IMR-90 (cell line): Measurements from ENCODE around the gene DGKD. TPM values are rescaled to one million over a fixed set of nuclear protein-coding genes. Genes with fewer than 3 reads are reported as not detected.

Source experiments
- ATAC-seq: fragments of 200-7000 bp; cut with Tn5 transposase; 2 replicates; pipeline ENCODE4 v1.9.1; 2020; ENCODE audit warnings: low read depth, mild to moderate bottlenecking, moderate library complexity
- BruUV-seq: library from RNA; stranded (reverse); fragments of 400-500 nt; replicated peaks from 2 replicates; lab custom pipeline; 2021; lab: Mats Ljungman, UMichigan
- CTCF ChIA-PET: fragments of 300-600 bp; formaldehyde crosslinking; extraction: SDS; loops from one replicate; lab custom pipeline; 2021; ENCODE audit warnings: antibody characterized with exemption; lab: Yijun Ruan, JAX
- POLR2A ChIA-PET: fragments of 300-600 bp; sonication (Branson Sonifier 250); formaldehyde crosslinking; loops from one replicate; lab custom pipeline; 2022; ENCODE audit warnings: antibody characterized with exemption; ENCODE audit not compliant: unreplicated experiment; lab: Charles Lee
- DNase-seq: peaks from one replicate; pipeline ENCODE4 v3.0.0; 2013
- H2AFZ ChIP-seq: replicated peaks from 2 replicates; pipeline ENCODE3; 2013; ENCODE audit warnings: low read length, mild to moderate bottlenecking; ENCODE audit not compliant: poor library complexity
- H2AK5ac ChIP-seq: 2 replicates; pipeline ENCODE4 v1.6.1; 2013; ENCODE audit warnings: low read depth, low read length, inconsistent platforms
- H2AK9ac ChIP-seq: replicated peaks from 2 replicates; pipeline ENCODE3; 2013; ENCODE audit warnings: mild to moderate bottlenecking, low read depth, low read length, moderate library complexity; ENCODE audit not compliant: poor library complexity
- H2BK120ac ChIP-seq: 2 replicates; pipeline ENCODE4 v1.6.1; 2013; ENCODE audit warnings: low read depth, low read length, inconsistent platforms
- H2BK15ac ChIP-seq: 3 replicates; pipeline ENCODE4 v1.6.1; 2013; ENCODE audit warnings: low read depth, low read length, inconsistent platforms
- H2BK20ac ChIP-seq: 2 replicates; pipeline ENCODE4 v1.6.1; 2013; ENCODE audit warnings: low read depth, mild to moderate bottlenecking, inconsistent platforms, low read length, moderate library complexity
- H2BK5ac ChIP-seq: 2 replicates; pipeline ENCODE4 v1.6.1; 2013; ENCODE audit warnings: mild to moderate bottlenecking, low read depth, low read length, inconsistent platforms; ENCODE audit not compliant: poor library complexity, severe bottlenecking
- H3K14ac ChIP-seq: replicated peaks from 2 replicates; pipeline ENCODE4 v1.6.1; 2013; ENCODE audit warnings: low read depth, low read length, inconsistent platforms
- H3K18ac ChIP-seq: 2 replicates; pipeline ENCODE4 v1.6.1; 2013; ENCODE audit warnings: low read depth, low read length, control low read depth
- H3K23ac ChIP-seq: 2 replicates; pipeline ENCODE4 v1.6.1; 2013; ENCODE audit warnings: low read depth, low read length, inconsistent platforms
- H3K27ac ChIP-seq: 2 replicates; pipeline ENCODE4 v1.5.1; 2013; ENCODE audit warnings: mild to moderate bottlenecking, control low read depth, low read length; ENCODE audit not compliant: insufficient read depth
- H3K27me3 ChIP-seq: 2 replicates; pipeline ENCODE4 v1.6.1; 2013; ENCODE audit warnings: low read length; ENCODE audit not compliant: control insufficient read depth, insufficient read depth
- H3K36me3 ChIP-seq: 2 replicates; pipeline ENCODE4 v1.6.1; 2013; ENCODE audit warnings: low read length, mixed read lengths; ENCODE audit not compliant: control insufficient read depth, insufficient read depth
- H3K4ac ChIP-seq: 2 replicates; pipeline ENCODE4 v1.6.1; 2013; ENCODE audit warnings: low read depth, low read length, inconsistent platforms
- H3K4me1 ChIP-seq: 2 replicates; pipeline ENCODE4 v1.6.1; 2013; ENCODE audit warnings: low read length, mixed read lengths; ENCODE audit not compliant: control insufficient read depth, insufficient read depth
- H3K4me2 ChIP-seq: 2 replicates; pipeline ENCODE4 v1.6.1; 2013; ENCODE audit warnings: low read depth, mild to moderate bottlenecking, control low read depth, low read length, moderate library complexity
- H3K4me3 ChIP-seq: 2 replicates; pipeline ENCODE4 v1.5.1; 2013; ENCODE audit warnings: low read depth, mild to moderate bottlenecking, control low read depth, low read length, moderate library complexity; ENCODE audit not compliant: insufficient read depth
- H3K56ac ChIP-seq: 2 replicates; pipeline ENCODE4 v1.6.1; 2013; ENCODE audit warnings: low read length, inconsistent platforms; ENCODE audit not compliant: insufficient read depth; ENCODE audit errors: extremely low read depth
- H3K79me1 ChIP-seq, 2 experiments: 2 replicates each; pipeline ENCODE4 v1.6.1; 2013; ENCODE audit warnings: low read length in 2 of 2, inconsistent platforms in 1 of 2, low read depth in 1 of 2
- H3K9ac ChIP-seq: 2 replicates; pipeline ENCODE4 v1.6.1; 2013; ENCODE audit warnings: low read depth, low read length, control low read depth
- H3K9me1 ChIP-seq: 2 replicates; pipeline ENCODE4 v1.6.1; 2013; ENCODE audit warnings: low read length, inconsistent platforms; ENCODE audit not compliant: insufficient read depth
- H3K9me3 ChIP-seq: 2 replicates; pipeline ENCODE4 v1.6.1; 2013; ENCODE audit warnings: low read length; ENCODE audit not compliant: control insufficient read depth, insufficient read depth
- H4K20me1 ChIP-seq: 2 replicates; pipeline ENCODE4 v1.6.1; 2013; ENCODE audit warnings: low read length, inconsistent platforms; ENCODE audit not compliant: insufficient read depth
- H4K5ac ChIP-seq: 2 replicates; pipeline ENCODE4 v1.6.1; 2013; ENCODE audit warnings: mild to moderate bottlenecking, low read depth, low read length, control low read depth
- H4K8ac ChIP-seq, 2 experiments: 2 replicates each; pipeline ENCODE4 v1.6.1; 2013; ENCODE audit warnings: low read depth in 2 of 2, low read length in 2 of 2, control low read depth in 1 of 2, inconsistent platforms in 1 of 2
- H4K91ac ChIP-seq: 2 replicates; pipeline ENCODE4 v1.6.1; 2013; ENCODE audit warnings: low read depth, low read length, inconsistent platforms; ENCODE audit not compliant: insufficient read depth
- CEBPB ChIP-seq: IDR thresholded peaks from 2 replicates; pipeline ENCODE4 v1.6.1; 2012; ENCODE audit warnings: low read depth, low read length, improper control_type of control experiment
- CHD1 ChIP-seq: IDR thresholded peaks from 2 replicates; pipeline ENCODE4 v1.6.1; 2012; ENCODE audit warnings: low read depth, low read length, improper control_type of control experiment
- FOS ChIP-seq: fragments of 150-350 bp; IDR thresholded peaks from 2 replicates; pipeline ENCODE4 v1.6.1; 2016; ENCODE audit warnings: low read depth, low read length
- MAZ ChIP-seq: IDR thresholded peaks from 2 replicates; pipeline ENCODE4 v1.6.1; 2012; ENCODE audit warnings: low read depth, mild to moderate bottlenecking, low read length, improper control_type of control experiment, moderate library complexity, borderline replicate concordance
- MXI1 ChIP-seq: IDR thresholded peaks from 2 replicates; pipeline ENCODE4 v1.6.1; 2012; ENCODE audit warnings: low read depth, mild to moderate bottlenecking, low read length, moderate library complexity, borderline replicate concordance
- RAD21 ChIP-seq: IDR thresholded peaks from 2 replicates; pipeline ENCODE4 v1.6.1; 2012; ENCODE audit warnings: low read length, improper control_type of control experiment
- USF2 ChIP-seq: fragments of 150-350 bp; IDR thresholded peaks from 2 replicates; pipeline ENCODE4 v1.6.1; 2017; ENCODE audit warnings: mild to moderate bottlenecking, antibody characterized with exemption, low read length, low read depth
- WGBS, 2 experiments: methylation state at CpG; one replicate each; pipeline versions ENCODE4 v1.1.5 to v1.1.7; 2013; ENCODE audit warnings: missing lambda C conversion rate in 2 of 2; ENCODE audit not compliant: insufficient read length in 1 of 2; ENCODE audit errors: extremely low coverage in 2 of 2; 5-methylcytosine and 5-hydroxymethylcytosine counted together
- dilution Hi-C: fragments of 300-500 bp; cut with HindIII; formaldehyde crosslinking; loops from one replicate; pipeline ENCODE4 v1.14.3; 2018; ENCODE audit warnings: low sequenced_read_pairs; ENCODE audit not compliant: unreplicated experiment
- in situ Hi-C: fragments of 300-500 bp; cut with MboI; formaldehyde crosslinking; loops from 3 replicates; pipeline ENCODE4 v1.14.3; 2019; ENCODE audit warnings: low sequenced_read_pairs, inconsistent platforms, mixed read lengths
- intact Hi-C: fragments of 100-400 bp; cut with micrococcal nuclease; formaldehyde crosslinking; loops from 2 replicates; pipeline ENCODE4 v1.10.0; 2022
- polyA plus RNA-seq, 3 experiments: library from polyadenylated mRNA; depleted of rRNA; stranded (reverse); fragments of >200 nt; gene quantifications; 2 replicates each; pipeline ENCODE4 v1.2.3, GENCODE V29; 2012; ENCODE audit warnings: low replicate concordance in 1 of 3
- total RNA-seq: library from RNA; depleted of rRNA; stranded (reverse); fragments of >200 nt; gene quantifications from 2 replicates; pipeline ENCODE4 v1.2.3, GENCODE V29; 2012

Gene DGKD
- total and polyA plus RNA-seq, 2 of the 4 experiments (the other 2 are of a cell fraction) = 6.5 to 10.1 TPM

GRCh38 chr2:233453111-233453915 lies 99.0 kb downstream of the DGKD start:
- no TSS peak for BruUV-seq
- no peaks in the 10 kb centered on the region for H3K79me1 ChIP-seq
- TF ChIP-seq MXI1 (no peak), CHD1 (no peak), USF2 (no peak), CEBPB (no peak), MAZ (no peak), RAD21 (no peak), FOS (no peak)
- no peak overlapping the region for H2BK5ac ChIP-seq
- no peak overlapping the region for H2AK9ac ChIP-seq
- H4K20me1 ChIP-seq = no peaks in the 10 kb centered on the region
- no peak overlapping the region for H3K4me3 ChIP-seq
- H2AFZ ChIP-seq = no peak overlapping the region
- no peak overlapping the region for H3K23ac ChIP-seq
- peaks cover 7% of the 10 kb centered on the region; the same call in 1 of the 2 replicates for H3K9me1 ChIP-seq
- dilution Hi-C loops (no loop called here), intact Hi-C loops (no loop called here), in situ Hi-C loops (loop anchor here (25.0 kb wide), 1 partner anchor 384 kb away; no protein-coding TSS in a partner anchor)
- H2AK5ac ChIP-seq = no peak overlapping the region
- H3K4me2 ChIP-seq = no peak overlapping the region
- ChIA-PET CTCF (interaction anchor here (0.7 to 0.8 kb wide), 2 partner anchors 49 to 132 kb away, joined by 3 to 4 read pairs; no protein-coding TSS in a partner anchor), POLR2A (no interaction called here)
- H3K56ac ChIP-seq = no peak overlapping the region
- ATAC-seq (no peak; the same call in 1 of the 2 replicates), DNase-seq (no peak)
- WGBS, 2 experiments = 74% methylated on average over 4 of the region's 10 CpGs; no CpG with 5 or more reads in 1 of the 2 experiments
- H4K5ac ChIP-seq = no peak overlapping the region
- H3K27ac ChIP-seq = no peak overlapping the region
- H3K18ac ChIP-seq = no peak overlapping the region
- no peaks in the 10 kb centered on the region for H3K27me3 ChIP-seq
- H2BK15ac ChIP-seq = no peak overlapping the region
- no peak overlapping the region for H4K8ac ChIP-seq
- no peaks in the 10 kb centered on the region for H3K4me1 ChIP-seq
- H2BK120ac ChIP-seq = no peak overlapping the region
- H4K91ac ChIP-seq = no peak overlapping the region
- no peaks in the 10 kb centered on the region for H3K9me3 ChIP-seq
- no peak overlapping the region for H3K9ac ChIP-seq
- H3K36me3 ChIP-seq = peaks cover 45% of the 10 kb centered on the region
- no peak overlapping the region for H3K4ac ChIP-seq
- no peak overlapping the region for H2BK20ac ChIP-seq
- no peak overlapping the region for H3K14ac ChIP-seq
